Hematopoietic multipotent progenitor cell treated with erythropoietin and hydrocortisone succinate and interleukin-3 and kit ligand, for 17 days (in vitro differentiated cells): ENCODE data around the gene XRN1.

Experiments
- DNase-seq: peaks from one replicate; pipeline ENCODE4 v3.0.0-alpha.2; 2015; ENCODE audit warnings: low spot score

Gene XRN1

DNA sequence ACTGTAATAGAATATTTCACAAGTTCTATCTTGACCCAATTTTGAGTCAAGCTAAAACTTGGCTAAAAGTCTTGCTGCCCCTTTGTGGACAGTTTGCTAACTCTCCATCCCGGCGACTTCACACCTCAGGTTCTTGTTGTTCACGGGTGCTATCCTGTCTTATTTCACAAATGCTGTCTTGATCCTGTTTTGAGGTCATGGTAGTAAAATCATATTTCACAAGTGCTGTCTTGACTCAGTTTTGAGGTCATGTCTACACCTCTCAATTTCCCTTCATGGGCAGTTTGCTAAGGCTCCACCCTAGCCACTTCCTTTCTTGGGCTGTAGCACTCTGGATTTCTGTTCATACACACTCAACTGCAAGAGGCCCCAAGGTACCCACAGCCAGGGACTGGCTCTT, 177.4 kb downstream of the XRN1 start:
- no peak for DNase-seq

DNA sequence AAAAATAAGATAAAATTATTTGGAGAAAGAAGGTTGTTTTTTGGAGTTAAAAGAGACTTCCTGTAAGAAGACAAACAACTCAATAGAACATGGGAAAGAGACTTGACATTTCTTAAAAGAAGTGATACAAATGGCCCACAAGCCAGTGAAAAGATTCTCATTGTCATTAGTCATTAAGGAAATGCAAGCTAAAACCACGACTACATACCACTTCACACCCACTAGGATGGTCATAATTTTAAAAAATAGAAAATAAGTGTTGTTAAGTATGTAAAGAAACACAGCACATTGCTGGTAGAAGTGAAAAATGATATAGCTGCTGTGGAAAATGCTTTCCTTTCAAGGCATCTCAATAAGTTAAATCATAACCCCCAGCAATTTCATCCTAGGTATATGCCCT, 178.1 kb downstream of the XRN1 start:
- DNase-seq: no peak

DNA sequence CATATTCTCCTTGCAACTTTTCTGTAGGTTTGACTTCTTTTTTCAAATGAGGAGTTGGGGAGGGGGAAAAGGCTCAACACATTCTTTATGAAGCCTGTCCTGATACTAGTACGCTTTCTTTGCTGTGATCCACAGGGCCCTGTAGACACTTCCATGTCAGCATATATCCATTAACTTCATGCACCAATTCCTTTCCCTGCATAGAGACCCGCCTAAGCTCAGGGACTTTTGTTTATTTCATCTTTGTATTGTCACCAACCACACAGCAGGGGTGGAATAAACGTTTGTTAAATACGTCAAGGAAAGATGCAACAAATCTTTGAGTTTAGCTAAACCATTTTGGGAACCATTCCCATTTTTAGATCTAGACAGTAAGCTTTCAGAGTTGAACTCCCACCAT, 179.4 kb downstream of the XRN1 start:
- no peak for DNase-seq

DNA sequence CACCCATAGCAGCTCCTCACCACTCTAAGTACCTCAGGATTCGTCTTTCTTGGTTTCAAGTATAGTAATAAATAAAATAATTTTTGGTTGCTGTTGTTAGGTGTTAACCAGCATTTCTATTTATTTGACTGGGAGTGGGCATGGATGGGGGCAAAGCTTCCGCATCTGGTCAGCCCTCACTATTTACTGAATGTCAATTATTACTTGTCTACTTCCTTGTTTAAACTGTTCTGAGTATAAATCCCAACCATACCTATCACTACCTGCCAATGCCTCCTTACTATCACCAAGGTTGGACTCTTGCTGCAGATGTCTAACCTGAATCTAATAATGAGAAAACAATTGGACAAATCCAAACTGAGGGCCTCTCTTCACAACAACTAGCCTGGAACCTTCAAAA, 180.6 kb downstream of the XRN1 start:
- no peak for DNase-seq

DNA sequence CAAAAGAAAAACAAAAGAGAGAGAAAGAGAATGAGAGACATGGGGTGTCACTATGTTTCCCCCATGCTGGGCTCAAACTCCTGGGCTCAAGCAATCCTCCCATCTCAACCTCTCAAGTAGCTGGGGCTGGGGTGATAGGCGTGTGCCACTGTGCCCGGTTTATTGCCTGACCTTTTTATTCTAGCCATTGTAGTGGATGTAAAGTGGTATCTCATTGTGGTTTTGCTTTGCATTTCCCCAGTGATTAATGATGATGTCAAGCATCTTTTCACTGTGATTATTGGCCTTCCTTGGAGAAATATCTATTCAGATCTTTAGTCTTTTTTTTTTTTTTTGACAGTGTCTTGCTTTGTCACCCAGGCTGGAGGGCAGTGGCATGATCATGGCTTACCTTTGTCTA, 184.7 kb downstream of the XRN1 start:
- DNase-seq: no peak

DNA sequence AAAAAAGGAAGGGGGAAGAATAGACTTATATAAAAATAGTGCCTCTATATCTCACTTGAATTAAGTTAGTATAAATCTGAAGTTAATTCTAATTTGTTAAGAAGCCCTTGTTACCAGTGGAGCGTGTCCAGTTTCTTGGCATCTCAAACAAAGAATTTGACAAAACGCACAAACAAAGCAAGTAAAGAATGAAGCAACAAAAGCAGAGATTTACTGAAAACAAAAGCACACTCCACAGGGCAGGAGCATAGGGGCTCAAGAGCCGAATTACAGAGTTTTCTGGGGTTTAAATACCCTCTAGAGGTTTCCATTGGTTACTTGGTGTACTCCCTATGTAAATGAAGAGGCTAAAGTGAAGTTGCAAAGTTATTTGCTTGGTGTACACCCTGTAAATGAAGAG, 188.5 kb downstream of the XRN1 start:
- DNase-seq: no peak

DNA sequence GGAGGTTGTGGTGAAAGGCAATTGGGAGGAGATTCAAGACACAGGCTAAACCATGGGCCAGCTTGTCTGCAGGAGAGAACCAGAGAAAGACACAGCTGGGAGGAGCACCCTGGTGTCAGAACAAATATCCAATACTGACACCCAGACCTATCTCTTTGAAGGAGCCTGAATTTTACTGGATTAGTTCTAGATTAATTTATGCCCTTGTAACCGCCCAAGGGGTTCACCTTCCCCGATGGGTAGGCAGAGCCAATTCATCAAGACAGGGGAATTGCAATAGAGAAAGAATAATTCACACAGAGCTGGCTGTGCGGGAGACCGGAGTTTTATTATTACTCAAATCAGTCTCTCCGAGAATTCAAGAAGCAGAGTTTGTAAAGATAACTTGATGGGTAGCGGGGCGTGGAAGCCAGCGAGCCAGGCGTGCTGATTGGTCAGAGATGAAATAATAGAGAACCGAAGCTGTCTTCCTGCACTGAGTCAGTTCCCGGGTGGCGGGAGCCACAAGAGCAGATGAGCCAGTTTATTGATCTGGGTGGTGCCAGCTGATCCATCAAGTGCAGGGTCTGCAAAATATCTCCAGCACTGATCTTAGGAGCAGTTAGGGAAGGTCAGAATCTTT, 191.0 kb downstream of the XRN1 start:
- no peak for DNase-seq
